HEK293 (cell line): ENCODE data around the gene POLD1.
A peak's percentile ranks its signal among the peaks of the same experiment; 100 is the strongest.

Experiments
- CTCF ChIP-seq: fragments of 450-650 bp; formaldehyde crosslinking; IDR thresholded peaks from 2 replicates; pipeline ENCODE4 v1.5.1; 2016; ENCODE audit warnings: missing biosample characterization, missing genetic modification characterization
- ELK4 ChIP-seq: IDR thresholded peaks from 2 replicates; pipeline ENCODE4 v1.6.1; 2011; ENCODE audit warnings: mild to moderate bottlenecking, low read depth, low read length, borderline replicate concordance
- PATZ1 ChIP-seq: fragments of 450-650 bp; formaldehyde crosslinking; IDR thresholded peaks from 2 replicates; pipeline ENCODE4 v1.5.1; 2016; ENCODE audit warnings: missing biosample characterization, missing genetic modification characterization
- PBX3 ChIP-seq: sonication (generic); formaldehyde crosslinking; IDR thresholded peaks from 2 replicates; pipeline ENCODE4 v1.8.1; 2022; ENCODE audit warnings: mild to moderate bottlenecking, moderate library complexity, missing genetic modification reagents
- PRDM2 ChIP-seq: fragments of 450-650 bp; formaldehyde crosslinking; IDR thresholded peaks from 2 replicates; pipeline ENCODE4 v1.5.1; 2016; ENCODE audit warnings: missing biosample characterization, missing genetic modification characterization, borderline replicate concordance
- REST ChIP-seq: fragments of 450-650 bp; formaldehyde crosslinking; IDR thresholded peaks from 2 replicates; pipeline ENCODE4 v1.5.1; 2016; ENCODE audit warnings: missing biosample characterization, missing genetic modification characterization
- ZNF155 ChIP-seq: fragments of 450-650 bp; formaldehyde crosslinking; IDR thresholded peaks from 2 replicates; pipeline ENCODE4 v1.5.1; 2016; ENCODE audit warnings: missing biosample characterization, missing genetic modification characterization
- ZNF2 ChIP-seq: fragments of 450-650 bp; formaldehyde crosslinking; IDR thresholded peaks from 2 replicates; pipeline ENCODE4 v1.5.1; 2016; ENCODE audit warnings: missing biosample characterization, missing genetic modification characterization
- ZNF214 ChIP-seq: fragments of 450-650 bp; formaldehyde crosslinking; IDR thresholded peaks from 2 replicates; pipeline ENCODE4 v1.5.1; 2017; ENCODE audit warnings: missing biosample characterization, mild to moderate bottlenecking, missing genetic modification characterization, borderline replicate concordance
- ZNF423 ChIP-seq: fragments of 450-650 bp; formaldehyde crosslinking; IDR thresholded peaks from 2 replicates; pipeline ENCODE4 v1.5.1; 2016; ENCODE audit warnings: missing biosample characterization, missing genetic modification characterization
- ZNF48 ChIP-seq: fragments of 450-650 bp; formaldehyde crosslinking; IDR thresholded peaks from 2 replicates; pipeline ENCODE4 v1.5.1; 2016; ENCODE audit warnings: missing biosample characterization, missing genetic modification characterization
- ZNF518A ChIP-seq: fragments of 450-650 bp; formaldehyde crosslinking; conservative IDR thresholded peaks from 2 replicates; pipeline ENCODE4 v1.5.1; 2016; ENCODE audit warnings: low read depth, missing biosample characterization, missing genetic modification characterization
- ZNF560 ChIP-seq: fragments of 450-650 bp; formaldehyde crosslinking; IDR thresholded peaks from 2 replicates; pipeline ENCODE4 v1.5.1; 2017; ENCODE audit warnings: missing biosample characterization, missing genetic modification characterization, borderline replicate concordance
- ZNF664 ChIP-seq: fragments of 450-650 bp; formaldehyde crosslinking; IDR thresholded peaks from 2 replicates; pipeline ENCODE4 v1.5.1; 2016; ENCODE audit warnings: missing biosample characterization, missing genetic modification characterization
- ZNF776 ChIP-seq: fragments of 450-650 bp; formaldehyde crosslinking; IDR thresholded peaks from 2 replicates; pipeline ENCODE4 v1.5.0; 2017; ENCODE audit warnings: missing biosample characterization, missing genetic modification characterization, borderline replicate concordance

The POLD1 gene

GRCh38 chr19:50357178-50358100 is 26.7 kb upstream of the POLD1 start (continued):
- TF ChIP-seq REST (tag by site-specific recombination) (no peak), ZNF2 (peak; percentile 98), ZNF155 (no peak), ZNF423 (tag by site-specific recombination) (no peak), PATZ1 (peak; percentile 70; the same call in 1 of the 2 replicates), ZNF776 (tag by site-specific recombination) (no peak), PRDM2 (no peak), ZNF664 (tag by site-specific recombination) (no peak), ELK4 (no peak), PBX3 (no peak), ZNF518A (tag by site-specific recombination) (no peak), ZNF214 (tag by site-specific recombination) (no peak), CTCF (tag by site-specific recombination) (peak; percentile 73), ZNF560 (tag by site-specific recombination) (no peak), ZNF48 (tag by site-specific recombination) (no peak)
